H1 (cell line): ENCODE measurements around the gene ZNF695. TPM values are rescaled to one million over a fixed set of nuclear protein-coding genes. Genes with fewer than 3 reads are reported as not detected.

ENCODE experiments used
- CTCF ChIA-PET: fragments of 300-600 bp; sonication (Branson Sonifier 250); formaldehyde crosslinking; loops from one replicate; lab custom pipeline; 2021; ENCODE audit not compliant: partially characterized antibody; lab: Charles Lee
- POLR2A ChIA-PET: fragments of 300-600 bp; sonication (Branson Sonifier 250); formaldehyde crosslinking; loops from one replicate; lab custom pipeline; 2021; ENCODE audit warnings: inconsistent platforms; ENCODE audit not compliant: partially characterized antibody; lab: Charles Lee
- DNase-seq, 2 experiments: peaks; one replicate each; pipeline versions ENCODE4 v3.0.0 to v3.0.0-alpha.2; 2010 to 2022; ENCODE audit warnings: low spot score in 2 of 2, low read depth in 1 of 2, mixed read lengths in 1 of 2
- FAIRE-seq: peaks from 2 replicates; lab custom pipeline; 2011; peaks lifted over from hg19 to GRCh38; lab: Jason Lieb, UNC
- H2AFZ ChIP-seq: 2 replicates; pipeline ENCODE4 v1.8.1; 2012; ENCODE audit warnings: low read length, inconsistent platforms
- H2AK5ac ChIP-seq: 2 replicates; pipeline ENCODE4 v1.6.1; 2013; ENCODE audit warnings: low read depth, low read length
- H2BK120ac ChIP-seq: replicated peaks from 2 replicates; pipeline ENCODE3; 2013; ENCODE audit warnings: low read depth, low read length, inconsistent platforms
- H2BK12ac ChIP-seq: 2 replicates; pipeline ENCODE4 v1.6.1; 2013; ENCODE audit warnings: low read depth, low read length
- H2BK15ac ChIP-seq: 2 replicates; pipeline ENCODE4 v1.6.1; 2013; ENCODE audit warnings: low read length
- H2BK20ac ChIP-seq: 2 replicates; pipeline ENCODE4 v1.6.1; 2013; ENCODE audit warnings: low read length
- H2BK5ac ChIP-seq: 2 replicates; pipeline ENCODE4 v1.6.1; 2013; ENCODE audit warnings: low read depth, low read length
- H3K14ac ChIP-seq: 2 replicates; pipeline ENCODE4 v1.6.1; 2013; ENCODE audit warnings: inconsistent platforms; ENCODE audit not compliant: insufficient read length
- H3K18ac ChIP-seq: 2 replicates; pipeline ENCODE4 v1.6.1; 2013; ENCODE audit warnings: low read length; ENCODE audit errors: extremely low read depth
- H3K23ac ChIP-seq: 2 replicates; pipeline ENCODE4 v1.6.1; 2013; ENCODE audit warnings: inconsistent platforms; ENCODE audit not compliant: insufficient read length
- H3K23me2 ChIP-seq: 2 replicates; pipeline ENCODE4 v1.6.1; 2013; ENCODE audit warnings: low read depth, low read length
- H3K27ac ChIP-seq: 2 replicates; pipeline ENCODE4 v1.6.1; 2011; ENCODE audit warnings: low read depth, low read length, inconsistent platforms
- H3K27me3 ChIP-seq, 4 experiments: replicated peaks in 1 of 4; 1 replicate in 1 of 4; 2 replicates in 3 of 4; pipeline versions ENCODE4 v1.6.1 to v1.8.1; 2011 to 2013; ENCODE audit warnings: low read length in 3 of 4, mild to moderate bottlenecking in 3 of 4, inconsistent platforms in 2 of 4, mixed read lengths in 2 of 4, moderate library complexity in 1 of 4; ENCODE audit not compliant: control insufficient read depth in 3 of 4, insufficient read depth in 3 of 4; ENCODE audit errors: extremely low read depth in 1 of 4
- H3K36me3 ChIP-seq, 4 experiments: 2 replicates each; pipeline versions ENCODE4 v1.6.1 to v1.8.1; 2011 to 2013; ENCODE audit warnings: mild to moderate bottlenecking in 4 of 4, low read length in 3 of 4, moderate library complexity in 2 of 4, control low read depth in 1 of 4, inconsistent platforms in 1 of 4; ENCODE audit not compliant: insufficient read depth in 4 of 4, control insufficient read depth in 2 of 4
- H3K4ac ChIP-seq: replicated peaks from 2 replicates; pipeline ENCODE3; 2013; ENCODE audit warnings: low read length, low read depth, mixed read lengths, inconsistent platforms; ENCODE audit not compliant: insufficient read length
- H3K4me1 ChIP-seq, 4 experiments: replicated peaks in 1 of 4; 1 replicate in 1 of 4; 2 replicates in 3 of 4; pipeline versions ENCODE4 v1.6.1 to v1.8.1; 2011 to 2013; ENCODE audit warnings: low read length in 3 of 4, inconsistent platforms in 2 of 4, mixed read lengths in 1 of 4; ENCODE audit not compliant: insufficient read depth in 4 of 4, control insufficient read depth in 3 of 4
- H3K4me2 ChIP-seq, 2 experiments: 2 replicates each; pipeline versions ENCODE4 v1.6.1 to v1.8.1; 2011 to 2013; ENCODE audit warnings: low read depth in 2 of 2, low read length in 2 of 2, control low read depth in 1 of 2, inconsistent platforms in 1 of 2, mild to moderate bottlenecking in 1 of 2; ENCODE audit not compliant: insufficient read depth in 1 of 2
- H3K4me3 ChIP-seq, 4 experiments: fragments of 200-600, 300-600 bp in 1 of 4; sonication (generic), shearing (Covaris generic), sonication (Bioruptor Twin) in 1 of 4; 2 replicates each; pipeline versions ENCODE4 v1.5.1 to v1.8.1; 2011 to 2016; ENCODE audit warnings: low read length in 4 of 4, low read depth in 3 of 4, control low read depth in 2 of 4, inconsistent platforms in 2 of 4, mild to moderate bottlenecking in 2 of 4, mixed read lengths in 1 of 4, moderate library complexity in 1 of 4; ENCODE audit not compliant: insufficient read depth in 2 of 4; ENCODE audit errors: extremely low read depth in 1 of 4
- H3K56ac ChIP-seq: replicated peaks from 2 replicates; pipeline ENCODE3; 2013; ENCODE audit warnings: low read depth, mild to moderate bottlenecking, mixed read lengths, low read length, inconsistent platforms; ENCODE audit not compliant: insufficient read length
- H3K79me1 ChIP-seq: 2 replicates; pipeline ENCODE4 v1.6.1; 2013; ENCODE audit warnings: low read depth, low read length, control low read depth
- H3K79me2 ChIP-seq, 2 experiments: 2 replicates each; pipeline versions ENCODE4 v1.6.1 to v1.8.1; 2012 to 2013; ENCODE audit warnings: low read length in 2 of 2, mild to moderate bottlenecking in 2 of 2, inconsistent platforms in 1 of 2; ENCODE audit not compliant: insufficient read depth in 2 of 2, control insufficient read depth in 1 of 2
- H3K9ac ChIP-seq, 4 experiments: replicated peaks in 1 of 4; 1 replicate in 1 of 4; 2 replicates in 3 of 4; pipeline versions ENCODE4 v1.6.1 to v1.8.1; 2011 to 2013; ENCODE audit warnings: low read depth in 3 of 4, low read length in 3 of 4, control low read depth in 2 of 4, mild to moderate bottlenecking in 2 of 4, moderate library complexity in 2 of 4, inconsistent platforms in 1 of 4; ENCODE audit errors: extremely low read depth in 1 of 4
- H3K9me3 ChIP-seq, 2 experiments: 2 replicates each; pipeline versions ENCODE4 v1.6.1 to v1.8.1; 2012 to 2013; ENCODE audit warnings: mild to moderate bottlenecking in 2 of 2, moderate library complexity in 2 of 2, control low read depth in 1 of 2, inconsistent platforms in 1 of 2, low read depth in 1 of 2, low read length in 1 of 2, mixed read lengths in 1 of 2; ENCODE audit not compliant: insufficient read depth in 2 of 2
- H4K20me1 ChIP-seq, 2 experiments: replicated peaks in 1 of 2; 2 replicates each; pipeline versions ENCODE3 to v1.8.1; 2011 to 2013; ENCODE audit warnings: inconsistent platforms in 2 of 2, low read length in 2 of 2, mild to moderate bottlenecking in 1 of 2; ENCODE audit not compliant: insufficient read depth in 2 of 2, control insufficient read depth in 1 of 2
- H4K5ac ChIP-seq: 2 replicates; pipeline ENCODE4 v1.6.1; 2013; ENCODE audit warnings: low read length, low read depth, mixed read lengths, inconsistent platforms; ENCODE audit not compliant: insufficient read length
- H4K8ac ChIP-seq: 2 replicates; pipeline ENCODE4 v1.8.0; 2013; ENCODE audit warnings: mild to moderate bottlenecking, moderate library complexity, low read length, inconsistent platforms; ENCODE audit not compliant: insufficient read depth; ENCODE audit errors: extremely low read depth
- H4K91ac ChIP-seq: replicated peaks from 2 replicates; pipeline ENCODE3; 2013; ENCODE audit warnings: low read length, mixed read lengths, inconsistent platforms; ENCODE audit not compliant: insufficient read length
- BACH1 ChIP-seq: IDR thresholded peaks from 2 replicates; pipeline ENCODE4 v1.6.1; 2012; ENCODE audit warnings: low read length, improper control_type of control experiment
- EGR1 ChIP-seq: IDR thresholded peaks from 2 replicates; pipeline ENCODE4 v1.6.1; 2011; ENCODE audit warnings: low read depth, low read length, borderline replicate concordance
- PHF8 ChIP-seq: fragments of 200-600 bp; sonication (generic); conservative IDR thresholded peaks from 2 replicates; pipeline ENCODE4 v1.7.1; 2012; ENCODE audit warnings: low read depth, mild to moderate bottlenecking, inconsistent platforms, low read length, moderate library complexity
- RAD21 ChIP-seq, 2 experiments: IDR thresholded peaks in 1 of 2; conservative IDR thresholded peaks in 1 of 2; 2 replicates each; pipeline ENCODE4 v1.6.1; 2011; ENCODE audit warnings: low read depth in 2 of 2, low read length in 2 of 2, improper control_type of control experiment in 1 of 2, inconsistent platforms in 1 of 2, mild to moderate bottlenecking in 1 of 2, moderate library complexity in 1 of 2
- WGBS, 2 experiments: shearing (Covaris generic) in 1 of 2; methylation state at CpG; one replicate each; pipeline versions ENCODE4 v1.1.6 to v1.1.7; 2013 to 2015; ENCODE audit warnings: low lambda C conversion rate in 2 of 2, mixed read lengths in 2 of 2, inconsistent platforms in 1 of 2, low coverage in 1 of 2, missing lambda C conversion rate in 1 of 2; ENCODE audit not compliant: insufficient replicate concordance in 2 of 2, insufficient coverage in 1 of 2, insufficient read length in 1 of 2; ENCODE audit errors: extremely low coverage in 1 of 2, missing lambda C conversion rate in 1 of 2; 5-methylcytosine and 5-hydroxymethylcytosine counted together
- polyA plus RNA-seq, 7 experiments: library from polyadenylated mRNA; depleted of rRNA in 3 of 7; stranded (reverse) in 5 of 7; unstranded in 2 of 7; fragments of >200 nt in 5 of 7; fragments of 200-250 nt in 2 of 7; gene quantifications; 1 replicate in 5 of 7; 2 replicates in 1 of 7; 4 replicates in 1 of 7; pipeline versions ENCODE4 v1.2.1 to v1.2.3, GENCODE V29; 2011 to 2013; ENCODE audit warnings: missing spikeins in 2 of 7, mixed read lengths in 2 of 7
- total RNA-seq: library from RNA; stranded (reverse); fragmentation: NEBNext Ultra II Directional; extraction: Animal tissue kit (Norgen Biotek cat#: 25700); gene quantifications from 2 replicates; pipeline ENCODE4 v1.2.1, GENCODE V29; 2021

The ZNF695 gene
- total and polyA plus RNA-seq, 2 of the 8 experiments (the other 6 are each of a cell fraction or from before 2014, with no cell fraction given), result 9.2 to 27.0 TPM

- peaks cover 73 to 75% of the 10 kb centered on the region in 2 experiments for H3K9me3 ChIP-seq
- POLR2A ChIA-PET, result no interaction called here
- H3K79me1 ChIP-seq, result peaks cover 8% of the 10 kb centered on the region
- H2AK5ac ChIP-seq, result no peak overlapping the region
- WGBS, 2 experiments, result 96% methylated on average over 5 of the region's 5 CpGs; no CpG with 5 or more reads in 1 of the 2 experiments
- H3K4ac ChIP-seq, result no peak overlapping the region
- H2BK15ac ChIP-seq, result no peak overlapping the region
- no peak overlapping the region for H3K4me3 ChIP-seq
- H3K56ac ChIP-seq, result no peak overlapping the region
- no peak overlapping the region for H3K23ac ChIP-seq
- peaks cover 0 to 1% of the 10 kb centered on the region in 2 experiments for H4K20me1 ChIP-seq
- no peak overlapping the region for H4K8ac ChIP-seq
- no peak for DNase-seq
- H3K4me1 ChIP-seq, result no peaks in the 10 kb centered on the region
- no peak overlapping the region for H2BK12ac ChIP-seq
- no peak overlapping the region for H2BK20ac ChIP-seq
- H4K91ac ChIP-seq, result no peak overlapping the region
- H3K4me2 ChIP-seq, result no peak overlapping the region
- no peak overlapping the region for H2BK5ac ChIP-seq
- H2BK120ac ChIP-seq, result no peak overlapping the region
- H3K27ac ChIP-seq, result no peak overlapping the region
- H3K14ac ChIP-seq, result no peak overlapping the region
- no peak overlapping the region for H2AFZ ChIP-seq
- no peak overlapping the region for H4K5ac ChIP-seq
- no peak overlapping the region for H3K18ac ChIP-seq
- H3K9ac ChIP-seq, result no peak overlapping the region
- peaks cover 11 to 79% of the 10 kb centered on the region in 2 experiments; a peak in 3 of 4 replicates for H3K79me2 ChIP-seq
- CTCF ChIA-PET, result no interaction called here
- H3K36me3 ChIP-seq, result peaks cover 0 to 51% (median 10%) of the 10 kb centered on the region in 4 experiments; a peak in 5 of 8 replicates
- no peak for FAIRE-seq
- H3K27me3 ChIP-seq, result no peaks in the 10 kb centered on the region
- H3K23me2 ChIP-seq, result no peaks in the 10 kb centered on the region
- TF ChIP-seq EGR1, result no peak
- no peak for TF ChIP-seq BACH1
- TF ChIP-seq PHF8, result no peak
- TF ChIP-seq RAD21 (IDR thresholded peaks at IDR 0.05 in 1 of 2, conservative IDR thresholded peaks at IDR 0.05 in 1 of 2; ENCODE audit: low read depth in 2 of 2, low read length in 2 of 2), result no peak
These were observed 35.5 kb upstream of the ZNF695 start for GRCh38 chr1:247043406-247043805.
